H1 (cell line): Measurements from ENCODE around the gene MYO18A. TPM values are rescaled to one million over a fixed set of nuclear protein-coding genes. Genes with fewer than 3 reads are reported as not detected.

Experiments
- CTCF ChIA-PET: fragments of 300-600 bp; sonication (Branson Sonifier 250); formaldehyde crosslinking; loops from one replicate; lab custom pipeline; 2021; ENCODE audit not compliant: partially characterized antibody; lab: Charles Lee
- POLR2A ChIA-PET: fragments of 300-600 bp; sonication (Branson Sonifier 250); formaldehyde crosslinking; loops from one replicate; lab custom pipeline; 2021; ENCODE audit warnings: inconsistent platforms; ENCODE audit not compliant: partially characterized antibody; lab: Charles Lee
- DNase-seq, 2 experiments: peaks; one replicate each; pipeline versions ENCODE4 v3.0.0 to v3.0.0-alpha.2; 2010 to 2022; ENCODE audit warnings: low spot score in 2 of 2, low read depth in 1 of 2, mixed read lengths in 1 of 2
- FAIRE-seq: peaks from 2 replicates; lab custom pipeline; 2011; peaks lifted over from hg19 to GRCh38; lab: Jason Lieb, UNC
- H2AFZ ChIP-seq: 2 replicates; pipeline ENCODE4 v1.8.1; 2012; ENCODE audit warnings: low read length, inconsistent platforms
- H2AK5ac ChIP-seq: 2 replicates; pipeline ENCODE4 v1.6.1; 2013; ENCODE audit warnings: low read depth, low read length
- H2BK120ac ChIP-seq: replicated peaks from 2 replicates; pipeline ENCODE3; 2013; ENCODE audit warnings: low read depth, low read length, inconsistent platforms
- H2BK12ac ChIP-seq: 2 replicates; pipeline ENCODE4 v1.6.1; 2013; ENCODE audit warnings: low read depth, low read length
- H2BK15ac ChIP-seq: 2 replicates; pipeline ENCODE4 v1.6.1; 2013; ENCODE audit warnings: low read length
- H2BK20ac ChIP-seq: 2 replicates; pipeline ENCODE4 v1.6.1; 2013; ENCODE audit warnings: low read length
- H2BK5ac ChIP-seq: 2 replicates; pipeline ENCODE4 v1.6.1; 2013; ENCODE audit warnings: low read depth, low read length
- H3K14ac ChIP-seq: 2 replicates; pipeline ENCODE4 v1.6.1; 2013; ENCODE audit warnings: inconsistent platforms; ENCODE audit not compliant: insufficient read length
- H3K18ac ChIP-seq: 2 replicates; pipeline ENCODE4 v1.6.1; 2013; ENCODE audit warnings: low read length; ENCODE audit errors: extremely low read depth
- H3K23ac ChIP-seq: 2 replicates; pipeline ENCODE4 v1.6.1; 2013; ENCODE audit warnings: inconsistent platforms; ENCODE audit not compliant: insufficient read length
- H3K23me2 ChIP-seq: 2 replicates; pipeline ENCODE4 v1.6.1; 2013; ENCODE audit warnings: low read depth, low read length
- H3K27ac ChIP-seq: 2 replicates; pipeline ENCODE4 v1.6.1; 2011; ENCODE audit warnings: low read depth, low read length, inconsistent platforms
- H3K27me3 ChIP-seq, 4 experiments: replicated peaks in 1 of 4; 1 replicate in 1 of 4; 2 replicates in 3 of 4; pipeline versions ENCODE4 v1.6.1 to v1.8.1; 2011 to 2013; ENCODE audit warnings: low read length in 3 of 4, mild to moderate bottlenecking in 3 of 4, inconsistent platforms in 2 of 4, mixed read lengths in 2 of 4, moderate library complexity in 1 of 4; ENCODE audit not compliant: control insufficient read depth in 3 of 4, insufficient read depth in 3 of 4; ENCODE audit errors: extremely low read depth in 1 of 4
- H3K36me3 ChIP-seq, 4 experiments: 2 replicates each; pipeline versions ENCODE4 v1.6.1 to v1.8.1; 2011 to 2013; ENCODE audit warnings: mild to moderate bottlenecking in 4 of 4, low read length in 3 of 4, moderate library complexity in 2 of 4, control low read depth in 1 of 4, inconsistent platforms in 1 of 4; ENCODE audit not compliant: insufficient read depth in 4 of 4, control insufficient read depth in 2 of 4
- H3K4ac ChIP-seq: replicated peaks from 2 replicates; pipeline ENCODE3; 2013; ENCODE audit warnings: low read length, low read depth, mixed read lengths, inconsistent platforms; ENCODE audit not compliant: insufficient read length
- H3K4me1 ChIP-seq, 4 experiments: replicated peaks in 1 of 4; 1 replicate in 1 of 4; 2 replicates in 3 of 4; pipeline versions ENCODE4 v1.6.1 to v1.8.1; 2011 to 2013; ENCODE audit warnings: low read length in 3 of 4, inconsistent platforms in 2 of 4, mixed read lengths in 1 of 4; ENCODE audit not compliant: insufficient read depth in 4 of 4, control insufficient read depth in 3 of 4
- H3K4me2 ChIP-seq, 2 experiments: 2 replicates each; pipeline versions ENCODE4 v1.6.1 to v1.8.1; 2011 to 2013; ENCODE audit warnings: low read depth in 2 of 2, low read length in 2 of 2, control low read depth in 1 of 2, inconsistent platforms in 1 of 2, mild to moderate bottlenecking in 1 of 2; ENCODE audit not compliant: insufficient read depth in 1 of 2
- H3K4me3 ChIP-seq, 4 experiments: fragments of 200-600, 300-600 bp in 1 of 4; sonication (generic), shearing (Covaris generic), sonication (Bioruptor Twin) in 1 of 4; 2 replicates each; pipeline versions ENCODE4 v1.5.1 to v1.8.1; 2011 to 2016; ENCODE audit warnings: low read length in 4 of 4, low read depth in 3 of 4, control low read depth in 2 of 4, inconsistent platforms in 2 of 4, mild to moderate bottlenecking in 2 of 4, mixed read lengths in 1 of 4, moderate library complexity in 1 of 4; ENCODE audit not compliant: insufficient read depth in 2 of 4; ENCODE audit errors: extremely low read depth in 1 of 4
- H3K56ac ChIP-seq: replicated peaks from 2 replicates; pipeline ENCODE3; 2013; ENCODE audit warnings: low read depth, mild to moderate bottlenecking, mixed read lengths, low read length, inconsistent platforms; ENCODE audit not compliant: insufficient read length
- H3K79me1 ChIP-seq: 2 replicates; pipeline ENCODE4 v1.6.1; 2013; ENCODE audit warnings: low read depth, low read length, control low read depth
- H3K79me2 ChIP-seq, 2 experiments: 2 replicates each; pipeline versions ENCODE4 v1.6.1 to v1.8.1; 2012 to 2013; ENCODE audit warnings: low read length in 2 of 2, mild to moderate bottlenecking in 2 of 2, inconsistent platforms in 1 of 2; ENCODE audit not compliant: insufficient read depth in 2 of 2, control insufficient read depth in 1 of 2
- H3K9ac ChIP-seq, 4 experiments: replicated peaks in 1 of 4; 1 replicate in 1 of 4; 2 replicates in 3 of 4; pipeline versions ENCODE4 v1.6.1 to v1.8.1; 2011 to 2013; ENCODE audit warnings: low read depth in 3 of 4, low read length in 3 of 4, control low read depth in 2 of 4, mild to moderate bottlenecking in 2 of 4, moderate library complexity in 2 of 4, inconsistent platforms in 1 of 4; ENCODE audit errors: extremely low read depth in 1 of 4
- H3K9me3 ChIP-seq, 2 experiments: 2 replicates each; pipeline versions ENCODE4 v1.6.1 to v1.8.1; 2012 to 2013; ENCODE audit warnings: mild to moderate bottlenecking in 2 of 2, moderate library complexity in 2 of 2, control low read depth in 1 of 2, inconsistent platforms in 1 of 2, low read depth in 1 of 2, low read length in 1 of 2, mixed read lengths in 1 of 2; ENCODE audit not compliant: insufficient read depth in 2 of 2
- H4K20me1 ChIP-seq, 2 experiments: replicated peaks in 1 of 2; 2 replicates each; pipeline versions ENCODE3 to v1.8.1; 2011 to 2013; ENCODE audit warnings: inconsistent platforms in 2 of 2, low read length in 2 of 2, mild to moderate bottlenecking in 1 of 2; ENCODE audit not compliant: insufficient read depth in 2 of 2, control insufficient read depth in 1 of 2
- H4K5ac ChIP-seq: 2 replicates; pipeline ENCODE4 v1.6.1; 2013; ENCODE audit warnings: low read length, low read depth, mixed read lengths, inconsistent platforms; ENCODE audit not compliant: insufficient read length
- H4K8ac ChIP-seq: 2 replicates; pipeline ENCODE4 v1.8.0; 2013; ENCODE audit warnings: mild to moderate bottlenecking, moderate library complexity, low read length, inconsistent platforms; ENCODE audit not compliant: insufficient read depth; ENCODE audit errors: extremely low read depth
- H4K91ac ChIP-seq: replicated peaks from 2 replicates; pipeline ENCODE3; 2013; ENCODE audit warnings: low read length, mixed read lengths, inconsistent platforms; ENCODE audit not compliant: insufficient read length
- ASH2L ChIP-seq: fragments of 200-600, 300-600 bp; sonication (generic); IDR thresholded peaks from one replicate; pipeline ENCODE4 v1.7.1; 2017; ENCODE audit warnings: low read length
- BACH1 ChIP-seq: IDR thresholded peaks from 2 replicates; pipeline ENCODE4 v1.6.1; 2012; ENCODE audit warnings: low read length, improper control_type of control experiment
- CBX8 ChIP-seq: fragments of 300-800, 300-1000 bp; sonication (generic); IDR thresholded peaks from 2 replicates; pipeline ENCODE4 v1.7.1; 2016; ENCODE audit warnings: low read depth, low read length, borderline replicate concordance
- CHD1 ChIP-seq: IDR thresholded peaks from 2 replicates; pipeline ENCODE4 v1.6.1; 2012; ENCODE audit warnings: low read depth, low read length, improper control_type of control experiment
- CREB1 ChIP-seq: IDR thresholded peaks from 2 replicates; pipeline ENCODE4 v1.6.1; 2012; ENCODE audit warnings: inconsistent platforms
- RXRA ChIP-seq: IDR thresholded peaks from 2 replicates; pipeline ENCODE4 v1.6.1; 2011; ENCODE audit warnings: low read depth, mild to moderate bottlenecking, low read length, moderate library complexity; ENCODE audit not compliant: insufficient read depth
- SAP30 ChIP-seq: fragments of 300-600 bp; sonication (generic); IDR thresholded peaks from 2 replicates; pipeline ENCODE4 v1.7.1; 2012; ENCODE audit warnings: low read length, moderate library complexity, mild to moderate bottlenecking, inconsistent platforms; ENCODE audit not compliant: insufficient read depth, insufficient replicate concordance
- SP4 ChIP-seq: IDR thresholded peaks from 2 replicates; pipeline ENCODE4 v1.6.1; 2012; ENCODE audit warnings: low read length, inconsistent platforms
- TCF12 ChIP-seq: IDR thresholded peaks from 2 replicates; pipeline ENCODE4 v1.6.1; 2011; ENCODE audit warnings: low read depth, mild to moderate bottlenecking, low read length
- WGBS, 2 experiments: shearing (Covaris generic) in 1 of 2; methylation state at CpG; one replicate each; pipeline versions ENCODE4 v1.1.6 to v1.1.7; 2013 to 2015; ENCODE audit warnings: low lambda C conversion rate in 2 of 2, mixed read lengths in 2 of 2, inconsistent platforms in 1 of 2, low coverage in 1 of 2, missing lambda C conversion rate in 1 of 2; ENCODE audit not compliant: insufficient replicate concordance in 2 of 2, insufficient coverage in 1 of 2, insufficient read length in 1 of 2; ENCODE audit errors: extremely low coverage in 1 of 2, missing lambda C conversion rate in 1 of 2; 5-methylcytosine and 5-hydroxymethylcytosine counted together
- polyA plus RNA-seq, 7 experiments: library from polyadenylated mRNA; depleted of rRNA in 3 of 7; stranded (reverse) in 5 of 7; unstranded in 2 of 7; fragments of >200 nt in 5 of 7; fragments of 200-250 nt in 2 of 7; gene quantifications; 1 replicate in 5 of 7; 2 replicates in 1 of 7; 4 replicates in 1 of 7; pipeline versions ENCODE4 v1.2.1 to v1.2.3, GENCODE V29; 2011 to 2013; ENCODE audit warnings: missing spikeins in 2 of 7, mixed read lengths in 2 of 7
- total RNA-seq: library from RNA; stranded (reverse); fragmentation: NEBNext Ultra II Directional; extraction: Animal tissue kit (Norgen Biotek cat#: 25700); gene quantifications from 2 replicates; pipeline ENCODE4 v1.2.1, GENCODE V29; 2021
- TF ChIP-seq, protein P1 (sequence below): IDR thresholded peaks from 2 replicates; pipeline ENCODE4 v1.6.1; 2012; ENCODE audit warnings: inconsistent platforms

The MYO18A gene
- total and polyA plus RNA-seq, 2 of the 8 experiments (the other 6 are each of a cell fraction or from before 2014, with no cell fraction given) = 7.6 to 43.8 TPM

DNA sequence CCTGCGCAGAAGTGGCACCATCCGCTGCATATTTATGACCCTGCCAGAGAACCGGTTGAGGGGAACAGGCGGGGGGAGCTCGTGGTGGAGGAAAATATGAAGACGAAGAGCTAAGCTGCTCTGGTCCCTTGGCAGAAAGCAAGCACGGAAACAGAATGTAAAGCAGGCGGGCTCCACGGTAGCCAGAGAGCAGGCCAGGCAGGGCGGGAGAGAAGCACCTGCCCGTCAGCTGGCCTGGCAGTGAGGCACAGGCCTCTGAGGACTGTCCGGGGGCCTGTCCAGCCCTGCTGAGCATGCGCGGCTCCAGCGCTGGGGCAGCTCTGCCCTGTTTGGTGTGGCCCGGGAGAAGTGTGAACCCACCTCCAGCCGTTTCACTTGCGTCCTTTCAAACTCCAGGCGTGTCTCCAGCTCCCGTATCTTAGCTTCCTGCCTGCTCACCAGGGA lies 90.6 kb downstream of the MYO18A start:
- Histone ChIP-seq H3K36me3 (peaks cover 0 to 26% (median 11%) of the 10 kb centered on the region in 4 experiments; a peak in 6 of 8 replicates), H3K4me2 (no peak overlapping the region)
- TF ChIP-seq, protein P1, sequence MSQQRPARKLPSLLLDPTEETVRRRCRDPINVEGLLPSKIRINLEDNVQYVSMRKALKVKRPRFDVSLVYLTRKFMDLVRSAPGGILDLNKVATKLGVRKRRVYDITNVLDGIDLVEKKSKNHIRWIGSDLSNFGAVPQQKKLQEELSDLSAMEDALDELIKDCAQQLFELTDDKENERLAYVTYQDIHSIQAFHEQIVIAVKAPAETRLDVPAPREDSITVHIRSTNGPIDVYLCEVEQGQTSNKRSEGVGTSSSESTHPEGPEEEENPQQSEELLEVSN = no peak
- TF ChIP-seq ASH2L = no peak
- TF ChIP-seq TCF12 = no peak
- TF ChIP-seq RXRA = no peak
- TF ChIP-seq CBX8 = no peak
- TF ChIP-seq CREB1 = no peak
- TF ChIP-seq CHD1 = no peak
- no peak for TF ChIP-seq SP4
- TF ChIP-seq BACH1 = no peak
- no peak for TF ChIP-seq SAP30
- TF ChIP-seq, all 59 proteins: peak for 0
- Histone ChIP-seq H4K91ac (no peak overlapping the region), H4K8ac (no peak overlapping the region), H3K9me3 (no peaks in the 10 kb centered on the region), H3K23ac (no peak overlapping the region), H3K27ac (no peak overlapping the region), H3K27me3 (no peaks in the 10 kb centered on the region), H3K79me1 (no peaks in the 10 kb centered on the region), H3K56ac (no peak overlapping the region), H2AK5ac (no peak overlapping the region), H3K23me2 (no peaks in the 10 kb centered on the region), H2AFZ (no peak overlapping the region), H3K4me1 (peaks cover 9 to 31% (median 16%) of the 10 kb centered on the region in 4 experiments), H2BK15ac (no peak overlapping the region), H2BK12ac (no peak overlapping the region), H3K9ac (no peak overlapping the region), H3K14ac (no peak overlapping the region), H4K5ac (no peak overlapping the region), H2BK20ac (no peak overlapping the region), H4K20me1 (peaks cover 0 to 2% of the 10 kb centered on the region in 2 experiments), H2BK5ac (no peak overlapping the region), H3K4me3 (no peak overlapping the region), H3K4ac (no peak overlapping the region), H2BK120ac (no peak overlapping the region), H3K79me2 (no peaks in the 10 kb centered on the region), H3K18ac (no peak overlapping the region)
- no peak for DNase-seq
- WGBS, 2 experiments = 92% methylated on average over 20 of the region's 20 CpGs; no CpG with 5 or more reads in 1 of the 2 experiments
- ChIA-PET CTCF (interaction anchor here (0.7 to 4.2 kb wide), 10 partner anchors 34 to 119 kb away, joined by 3 to 33 read pairs (median 4); partner anchors contain the start of gene PIPOX), POLR2A (interaction anchor here (1.1 to 1.7 kb wide), 3 partner anchors 11 to 57 kb away, joined by 4 to 6 read pairs (median 5); no protein-coding TSS in a partner anchor)
- no peak for FAIRE-seq
